ENCODE measurements around the gene KAT6B.
A peak's percentile ranks its signal among the peaks of the same experiment; 100 is the strongest.
"Not testable (repeated sequence)": the region's sequence is repeated elsewhere in the genome, so short reads cannot be mapped to it uniquely, and the experiment has no call there.

Gene KAT6B

GRCh38 chr10:74893329-74893728 is 66.9 kb downstream of the KAT6B start:
- DNase-seq = not testable (repeated sequence)

GRCh38 chr10:74896788-74897527 is 70.6 kb downstream of the KAT6B start:
- no peak for DNase-seq

- DNase-seq = peak; percentile 19
Observed at GRCh38 chr10:74898201-74898976, 72.0 kb downstream of the KAT6B start.

- DNase-seq = peak; percentile 48
Observed at GRCh38 chr10:74900297-74900696, 73.9 kb downstream of the KAT6B start.

GRCh38 chr10:74901301-74901700 is 74.9 kb downstream of the KAT6B start:
- no peak for DNase-seq

- no peak for DNase-seq
Observed at GRCh38 chr10:74901867-74902450, 75.6 kb downstream of the KAT6B start.

- no peak for DNase-seq
Observed at GRCh38 chr10:74903491-74903890, 77.1 kb downstream of the KAT6B start.

GRCh38 chr10:74906611-74907198 is 80.3 kb downstream of the KAT6B start:
- no peak for DNase-seq

GRCh38 chr10:74909670-74910069 is 83.3 kb downstream of the KAT6B start:
- DNase-seq = no peak

- DNase-seq = no peak
Observed at GRCh38 chr10:74910241-74910975, 84.0 kb downstream of the KAT6B start.

GRCh38 chr10:74910976-74911350 is 84.6 kb downstream of the KAT6B start:
- DNase-seq = no peak

GRCh38 chr10:74912182-74912581 is 85.8 kb downstream of the KAT6B start:
- no peak for DNase-seq

GRCh38 chr10:74912682-74913081 is 86.3 kb downstream of the KAT6B start:
- no peak for DNase-seq

- no peak for DNase-seq
Observed at GRCh38 chr10:74913377-74913979, 87.1 kb downstream of the KAT6B start.

GRCh38 chr10:74916283-74916682 is 89.9 kb downstream of the KAT6B start:
- DNase-seq = no peak

- DNase-seq = no peak
Observed at GRCh38 chr10:74917481-74918077, 91.2 kb downstream of the KAT6B start.

GRCh38 chr10:74919671-74920070 is 93.3 kb downstream of the KAT6B start:
- no peak for DNase-seq

GRCh38 chr10:74921070-74921469 is 94.7 kb downstream of the KAT6B start:
- DNase-seq = not testable (repeated sequence)

GRCh38 chr10:74921744-74922143 is 95.3 kb downstream of the KAT6B start:
- no peak for DNase-seq

- DNase-seq = no peak
Observed at GRCh38 chr10:74922921-74923320, 96.5 kb downstream of the KAT6B start.

GRCh38 chr10:74923556-74923955 is 97.2 kb downstream of the KAT6B start:
- DNase-seq = no peak
